ENCODE measurements around the gene RNF141. TPM values are rescaled to one million over a fixed set of nuclear protein-coding genes. Genes with fewer than 3 reads are reported as not detected.

Gene RNF141
- total RNA-seq, 1 experiment from 2014 or later, result 74.8 TPM

DNA sequence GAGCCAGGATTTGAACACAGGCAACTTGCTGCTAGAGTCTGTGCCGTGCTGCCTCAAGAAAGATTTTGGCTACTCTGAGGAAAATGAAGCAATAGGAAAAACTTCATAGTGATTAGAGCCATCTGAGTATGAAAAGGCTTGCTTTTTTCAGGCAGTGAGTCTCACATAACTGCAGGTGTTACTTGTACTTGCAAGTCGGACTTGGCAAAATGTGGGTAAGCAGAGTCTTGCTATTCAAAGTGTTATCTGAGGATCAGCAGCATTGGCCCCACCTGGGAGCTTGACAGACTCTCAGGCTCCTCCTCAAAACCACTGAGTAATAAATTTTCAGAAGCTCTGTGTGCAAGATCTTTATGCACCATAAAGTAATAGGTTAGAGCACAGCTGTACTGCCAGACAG lies 18.1 kb downstream of the RNF141 start:
- H3K4me1 Mint-ChIP-seq (ENCODE audit: low read depth, unreplicated experiment), result peaks cover 12% of the 10 kb centered on the region
- H3K27me3 Mint-ChIP-seq (ENCODE audit: insufficient read depth, unreplicated experiment), result no peaks in the 10 kb centered on the region
- TF ChIP-seq, protein P1, sequence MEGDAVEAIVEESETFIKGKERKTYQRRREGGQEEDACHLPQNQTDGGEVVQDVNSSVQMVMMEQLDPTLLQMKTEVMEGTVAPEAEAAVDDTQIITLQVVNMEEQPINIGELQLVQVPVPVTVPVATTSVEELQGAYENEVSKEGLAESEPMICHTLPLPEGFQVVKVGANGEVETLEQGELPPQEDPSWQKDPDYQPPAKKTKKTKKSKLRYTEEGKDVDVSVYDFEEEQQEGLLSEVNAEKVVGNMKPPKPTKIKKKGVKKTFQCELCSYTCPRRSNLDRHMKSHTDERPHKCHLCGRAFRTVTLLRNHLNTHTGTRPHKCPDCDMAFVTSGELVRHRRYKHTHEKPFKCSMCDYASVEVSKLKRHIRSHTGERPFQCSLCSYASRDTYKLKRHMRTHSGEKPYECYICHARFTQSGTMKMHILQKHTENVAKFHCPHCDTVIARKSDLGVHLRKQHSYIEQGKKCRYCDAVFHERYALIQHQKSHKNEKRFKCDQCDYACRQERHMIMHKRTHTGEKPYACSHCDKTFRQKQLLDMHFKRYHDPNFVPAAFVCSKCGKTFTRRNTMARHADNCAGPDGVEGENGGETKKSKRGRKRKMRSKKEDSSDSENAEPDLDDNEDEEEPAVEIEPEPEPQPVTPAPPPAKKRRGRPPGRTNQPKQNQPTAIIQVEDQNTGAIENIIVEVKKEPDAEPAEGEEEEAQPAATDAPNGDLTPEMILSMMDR (IDR thresholded peaks at IDR 0.05; ENCODE audit: insufficient read depth in 1 of 2, low read depth in 1 of 2, low read length in 1 of 2, severe bottlenecking in 1 of 2, unreplicated experiment in 1 of 2), result no peak
- Histone ChIP-seq H3K27me3 (replicated peaks; ENCODE audit: control insufficient read depth, insufficient read depth, low read length) (no peaks in the 10 kb centered on the region), H3K9me3 (no peaks in the 10 kb centered on the region), H3K4me3 (ENCODE audit: low read depth, low read length) (no peak overlapping the region), H3K36me3 (ENCODE audit: control insufficient read depth, insufficient read depth, low read length) (no peaks in the 10 kb centered on the region; the same call in 1 of the 2 replicates), H3K4me1 (peaks cover 11% of the 10 kb centered on the region)
- H3K4me3 Mint-ChIP-seq (ENCODE audit: unreplicated experiment), result no peak overlapping the region
- no peaks in the 10 kb centered on the region for H3K9me3 Mint-ChIP-seq (ENCODE audit: unreplicated experiment)
- intact Hi-C loops (cut with micrococcal nuclease; ENCODE audit: unreplicated experiment), result no loop called here
- no peak overlapping the region for H3K27ac Mint-ChIP-seq (ENCODE audit: unreplicated experiment)
- peaks cover 22% of the 10 kb centered on the region for H3K36me3 Mint-ChIP-seq (ENCODE audit: insufficient read depth, unreplicated experiment)
- BruUV-seq (replicated peaks), result no TSS peak
- CTCF ChIA-PET, result no interaction called here
- POLR2A ChIA-PET, result no interaction called here
- DNase-seq, result no peak

DNA sequence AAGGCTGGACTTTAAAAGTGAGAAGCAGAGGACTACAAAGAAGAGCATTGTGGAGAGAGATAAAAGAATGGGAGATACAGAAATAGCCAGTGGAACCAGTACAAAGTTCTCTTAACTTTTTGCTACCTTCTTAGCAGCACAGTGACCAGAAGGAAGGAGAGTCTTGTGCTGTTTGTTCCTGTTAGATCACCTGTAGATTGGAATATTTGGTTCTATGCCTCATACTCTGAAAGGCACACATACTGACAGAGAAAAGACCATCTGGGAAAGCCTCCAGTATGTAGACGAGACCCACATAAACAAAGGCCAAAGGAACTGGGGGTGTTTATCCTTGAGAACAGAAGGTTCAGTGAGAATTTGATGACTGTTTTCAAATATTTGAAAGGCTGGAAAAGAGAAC lies 18.7 kb downstream of the RNF141 start:
- Mint-ChIP-seq H3K27ac (ENCODE audit: unreplicated experiment) (no peak overlapping the region), H3K36me3 (ENCODE audit: insufficient read depth, unreplicated experiment) (peaks cover 17% of the 10 kb centered on the region), H3K4me1 (ENCODE audit: low read depth, unreplicated experiment) (peaks cover 5% of the 10 kb centered on the region), H3K9me3 (ENCODE audit: unreplicated experiment) (no peaks in the 10 kb centered on the region), H3K4me3 (ENCODE audit: unreplicated experiment) (no peak overlapping the region), H3K27me3 (ENCODE audit: insufficient read depth, unreplicated experiment) (no peaks in the 10 kb centered on the region)
- no peak overlapping the region for H3K4me3 ChIP-seq (ENCODE audit: low read depth, low read length)
- H3K4me1 ChIP-seq, result peaks cover 5% of the 10 kb centered on the region
- no TSS peak for BruUV-seq (replicated peaks)
- ChIA-PET POLR2A (no interaction called here), CTCF (no interaction called here)
- H3K27me3 ChIP-seq (replicated peaks; ENCODE audit: control insufficient read depth, insufficient read depth, low read length), result no peaks in the 10 kb centered on the region
- DNase-seq, result no peak
- intact Hi-C loops (cut with micrococcal nuclease; ENCODE audit: unreplicated experiment), result no loop called here
- no peaks in the 10 kb centered on the region; the same call in 1 of the 2 replicates for H3K36me3 ChIP-seq (ENCODE audit: control insufficient read depth, insufficient read depth, low read length)
- TF ChIP-seq, protein P1 (IDR thresholded peaks at IDR 0.05; ENCODE audit: insufficient read depth in 1 of 2, low read depth in 1 of 2, low read length in 1 of 2, severe bottlenecking in 1 of 2, unreplicated experiment in 1 of 2), result no peak
- H3K9me3 ChIP-seq, result no peaks in the 10 kb centered on the region

DNA sequence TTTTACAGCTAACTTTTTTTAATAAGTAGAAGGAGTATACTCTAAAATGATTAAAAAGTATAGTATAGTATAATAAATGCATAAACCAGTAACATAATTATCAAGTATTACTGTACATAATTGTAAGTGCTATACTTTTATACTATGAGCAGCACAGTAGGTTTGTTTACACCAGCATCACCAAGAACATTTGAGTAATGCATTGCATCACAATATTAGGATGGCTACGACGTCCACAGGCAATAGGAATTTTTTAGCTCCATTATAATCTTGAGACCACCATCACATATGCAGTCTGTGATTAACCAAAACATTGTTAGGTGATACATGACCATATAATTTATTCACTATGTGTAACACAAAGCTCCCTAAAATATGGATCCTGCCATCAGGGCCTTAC lies 20.4 kb downstream of the RNF141 start:
- Histone ChIP-seq H3K9me3 (no peaks in the 10 kb centered on the region), H3K36me3 (ENCODE audit: control insufficient read depth, insufficient read depth, low read length) (no peaks in the 10 kb centered on the region; the same call in 1 of the 2 replicates), H3K4me3 (ENCODE audit: low read depth, low read length) (no peak overlapping the region), H3K4me1 (no peaks in the 10 kb centered on the region), H3K27me3 (replicated peaks; ENCODE audit: control insufficient read depth, insufficient read depth, low read length) (no peaks in the 10 kb centered on the region)
- Mint-ChIP-seq H3K36me3 (ENCODE audit: insufficient read depth, unreplicated experiment) (peaks cover 10% of the 10 kb centered on the region), H3K4me1 (ENCODE audit: low read depth, unreplicated experiment) (no peaks in the 10 kb centered on the region), H3K27ac (ENCODE audit: unreplicated experiment) (no peak overlapping the region), H3K27me3 (ENCODE audit: insufficient read depth, unreplicated experiment) (no peaks in the 10 kb centered on the region), H3K9me3 (ENCODE audit: unreplicated experiment) (no peaks in the 10 kb centered on the region), H3K4me3 (ENCODE audit: unreplicated experiment) (no peak overlapping the region)
- TF ChIP-seq, protein P1 (IDR thresholded peaks at IDR 0.05; ENCODE audit: insufficient read depth in 1 of 2, low read depth in 1 of 2, low read length in 1 of 2, severe bottlenecking in 1 of 2, unreplicated experiment in 1 of 2), result no peak
- POLR2A ChIA-PET, result interaction anchor here (0.7 kb wide), 1 partner anchor 98 kb away, joined by 3 read pairs; no protein-coding TSS in a partner anchor
- BruUV-seq (replicated peaks), result no TSS peak
- intact Hi-C loops (cut with micrococcal nuclease; ENCODE audit: unreplicated experiment), result no loop called here
- CTCF ChIA-PET, result interaction anchor here (0.7 to 1.2 kb wide), 2 partner anchors 12 to 20 kb away, joined by 3 read pairs; partner anchors contain the start of gene RNF141
- DNase-seq, result no peak

Data from Caco-2 (cell line).